Bronchial epithelial cell (primary cell): Measurements from ENCODE around the gene PRDM12. TPM values are rescaled to one million over a fixed set of nuclear protein-coding genes. Genes with fewer than 3 reads are reported as not detected.

ENCODE experiments used
- DNase-seq: peaks from one replicate; pipeline ENCODE4 v3.0.0-alpha.2; 2010; ENCODE audit warnings: low read depth
- FAIRE-seq: peaks from 2 replicates; lab custom pipeline; 2011; peaks lifted over from hg19 to GRCh38; lab: Jason Lieb, UNC
- H3K27me3 ChIP-seq: 2 replicates; pipeline ENCODE4 v1.5.1; 2011; ENCODE audit warnings: low read length; ENCODE audit not compliant: control insufficient read depth, insufficient read depth
- H3K36me3 ChIP-seq: 2 replicates; pipeline ENCODE4 v1.5.1; 2011; ENCODE audit warnings: low read length; ENCODE audit not compliant: control insufficient read depth, insufficient read depth
- H3K4me3 ChIP-seq: 2 replicates; pipeline ENCODE4 v1.5.1; 2011; ENCODE audit warnings: mild to moderate bottlenecking, low read depth, low read length, control low read depth
- CTCF ChIP-seq: IDR thresholded peaks from 2 replicates; pipeline ENCODE4 v1.5.1; 2011; ENCODE audit warnings: mild to moderate bottlenecking, moderate library complexity, low read length, control low read depth, inconsistent platforms; ENCODE audit not compliant: insufficient read depth, severe bottlenecking
- total RNA-seq: library from RNA; depleted of rRNA; stranded (reverse); fragments of >200 nt; gene quantifications from 2 replicates; pipeline ENCODE4 v1.2.1, GENCODE V29; 2014

The PRDM12 gene
- total RNA-seq, 1 donor from 2014 or later = not detected

GRCh38 chr9:130634801-130635200, 29.6 kb upstream of the PRDM12 start:
- Histone ChIP-seq H3K4me3 (no peak overlapping the region), H3K36me3 (peaks cover 51% of the 10 kb centered on the region), H3K27me3 (no peaks in the 10 kb centered on the region)
- TF ChIP-seq CTCF = no peak
- DNase-seq (no peak), FAIRE-seq (no peak)

- Histone ChIP-seq H3K36me3 (peaks cover 46% of the 10 kb centered on the region), H3K27me3 (no peaks in the 10 kb centered on the region), H3K4me3 (no peak overlapping the region)
- FAIRE-seq (no peak), DNase-seq (no peak)
- no peak for TF ChIP-seq CTCF
Observed at GRCh38 chr9:130635306-130635705, 29.1 kb upstream of the PRDM12 start.

- peaks cover 40% of the 10 kb centered on the region for H3K36me3 ChIP-seq
- H3K4me3 ChIP-seq = no peak overlapping the region
- TF ChIP-seq CTCF = no peak
- H3K27me3 ChIP-seq = no peaks in the 10 kb centered on the region
- DNase-seq (no peak), FAIRE-seq (no peak)
Observed at GRCh38 chr9:130635721-130636647, 28.4 kb upstream of the PRDM12 start.

GRCh38 chr9:130636648-130637020, 27.8 kb upstream of the PRDM12 start:
- no peak for DNase-seq
- Histone ChIP-seq H3K27me3 (no peaks in the 10 kb centered on the region), H3K4me3 (no peak overlapping the region), H3K36me3 (peaks cover 34% of the 10 kb centered on the region)
- FAIRE-seq = no peak
- TF ChIP-seq CTCF = no peak

GRCh38 chr9:130638284-130639123, 25.9 kb upstream of the PRDM12 start:
- DNase-seq (no peak), FAIRE-seq (no peak)
- TF ChIP-seq CTCF = no peak
- no peak overlapping the region for H3K4me3 ChIP-seq
- no peaks in the 10 kb centered on the region for H3K27me3 ChIP-seq
- peaks cover 17% of the 10 kb centered on the region for H3K36me3 ChIP-seq
